Activated naive CD4-positive, alpha-beta T cell treated with anti-CD3 and anti-CD28 coated beads, Interleukin-2, amount 50 U/mL, for 24 hours (primary cell): Measurements from ENCODE around the gene MAP3K5.
A peak's percentile ranks its signal among the peaks of the same experiment; 100 is the strongest.
"Not testable (repeated sequence)": the region's sequence is repeated elsewhere in the genome, so short reads cannot be mapped to it uniquely, and the experiment has no call there.

Experiments used
- H3K27ac Mint-ChIP-seq: one replicate; pipeline ENCODE4 v1.8.0; 2021; ENCODE audit warnings: mild to moderate bottlenecking, mixed read lengths
- H3K27me3 Mint-ChIP-seq: one replicate; pipeline ENCODE4 v1.8.0; 2021; ENCODE audit warnings: mixed read lengths
- H3K36me3 Mint-ChIP-seq: one replicate; pipeline ENCODE4 v1.8.0; 2021; ENCODE audit warnings: mixed read lengths
- H3K4me1 Mint-ChIP-seq: one replicate; pipeline ENCODE4 v1.8.0; 2021; ENCODE audit warnings: mixed read lengths
- H3K4me3 Mint-ChIP-seq: one replicate; pipeline ENCODE4 v1.8.0; 2021; ENCODE audit warnings: mild to moderate bottlenecking, mixed read lengths
- H3K9me3 Mint-ChIP-seq: one replicate; pipeline ENCODE4 v1.8.0; 2021; ENCODE audit warnings: mixed read lengths

The MAP3K5 gene

GRCh38 chr6:136599329-136600011, 192.8 kb downstream of the MAP3K5 start:
- no peaks in the 10 kb centered on the region for H3K27me3 Mint-ChIP-seq
- no peak overlapping the region for H3K4me3 Mint-ChIP-seq
- no peak overlapping the region for H3K27ac Mint-ChIP-seq
- H3K4me1 Mint-ChIP-seq, result peaks cover 8% of the 10 kb centered on the region
- H3K9me3 Mint-ChIP-seq, result no peaks in the 10 kb centered on the region
- H3K36me3 Mint-ChIP-seq, result peaks cover 24% of the 10 kb centered on the region

GRCh38 chr6:136598048-136598447, 194.2 kb downstream of the MAP3K5 start:
- H3K27me3 Mint-ChIP-seq, result no peaks in the 10 kb centered on the region
- no peak overlapping the region for H3K27ac Mint-ChIP-seq
- H3K4me3 Mint-ChIP-seq, result no peak overlapping the region
- no peaks in the 10 kb centered on the region for H3K9me3 Mint-ChIP-seq
- H3K36me3 Mint-ChIP-seq, result peaks cover 25% of the 10 kb centered on the region
- peaks cover 22% of the 10 kb centered on the region for H3K4me1 Mint-ChIP-seq

GRCh38 chr6:136594671-136595070, 197.6 kb downstream of the MAP3K5 start:
- H3K4me3 Mint-ChIP-seq, result no peak overlapping the region
- H3K27ac Mint-ChIP-seq, result no peak overlapping the region
- H3K4me1 Mint-ChIP-seq, result peaks cover 22% of the 10 kb centered on the region
- no peaks in the 10 kb centered on the region for H3K9me3 Mint-ChIP-seq
- no peaks in the 10 kb centered on the region for H3K27me3 Mint-ChIP-seq
- peaks cover 36% of the 10 kb centered on the region for H3K36me3 Mint-ChIP-seq

GRCh38 chr6:136593748-136594490, 198.4 kb downstream of the MAP3K5 start:
- H3K27ac Mint-ChIP-seq, result peak overlapping the region; percentile 10
- peak overlapping the region; percentile 13 for H3K4me3 Mint-ChIP-seq
- H3K27me3 Mint-ChIP-seq, result no peaks in the 10 kb centered on the region
- no peaks in the 10 kb centered on the region for H3K9me3 Mint-ChIP-seq
- H3K36me3 Mint-ChIP-seq, result peaks cover 40% of the 10 kb centered on the region
- peaks cover 22% of the 10 kb centered on the region for H3K4me1 Mint-ChIP-seq

GRCh38 chr6:136592930-136593673, 199.2 kb downstream of the MAP3K5 start:
- Mint-ChIP-seq H3K27ac (peak overlapping the region; percentile 14), H3K27me3 (no peaks in the 10 kb centered on the region), H3K36me3 (peaks cover 45% of the 10 kb centered on the region), H3K4me3 (no peak overlapping the region), H3K9me3 (no peaks in the 10 kb centered on the region), H3K4me1 (peaks cover 22% of the 10 kb centered on the region)

- Mint-ChIP-seq H3K27me3 (no peaks in the 10 kb centered on the region), H3K4me1 (peaks cover 22% of the 10 kb centered on the region), H3K9me3 (no peaks in the 10 kb centered on the region), H3K4me3 (no peak overlapping the region), H3K36me3 (peaks cover 42% of the 10 kb centered on the region), H3K27ac (no peak overlapping the region)
These were observed 200.7 kb downstream of the MAP3K5 start for GRCh38 chr6:136591617-136592016.

- Mint-ChIP-seq H3K4me1 (peaks cover 22% of the 10 kb centered on the region), H3K36me3 (peaks cover 37% of the 10 kb centered on the region)
- not testable (repeated sequence) for H3K27me3 Mint-ChIP-seq, H3K9me3 Mint-ChIP-seq, H3K27ac Mint-ChIP-seq, H3K4me3 Mint-ChIP-seq
These were observed 201.4 kb downstream of the MAP3K5 start for GRCh38 chr6:136590846-136591245.

- Mint-ChIP-seq H3K4me1 (no peaks in the 10 kb centered on the region), H3K4me3 (no peak overlapping the region), H3K36me3 (peaks cover 35% of the 10 kb centered on the region), H3K27ac (no peak overlapping the region), H3K9me3 (no peaks in the 10 kb centered on the region), H3K27me3 (no peaks in the 10 kb centered on the region)
These were observed 204.8 kb downstream of the MAP3K5 start for GRCh38 chr6:136587527-136587926.

GRCh38 chr6:136586295-136586694, 206.0 kb downstream of the MAP3K5 start:
- Mint-ChIP-seq H3K4me3 (no peak overlapping the region), H3K27ac (no peak overlapping the region), H3K36me3 (peaks cover 32% of the 10 kb centered on the region), H3K27me3 (no peaks in the 10 kb centered on the region), H3K9me3 (no peaks in the 10 kb centered on the region), H3K4me1 (no peaks in the 10 kb centered on the region)

GRCh38 chr6:136585523-136585922, 206.8 kb downstream of the MAP3K5 start:
- not testable (repeated sequence) for H3K9me3 Mint-ChIP-seq, H3K4me3 Mint-ChIP-seq, H3K4me1 Mint-ChIP-seq, H3K27ac Mint-ChIP-seq, H3K27me3 Mint-ChIP-seq
- peaks cover 29% of the 10 kb centered on the region for H3K36me3 Mint-ChIP-seq

GRCh38 chr6:136584290-136584689, 208.0 kb downstream of the MAP3K5 start:
- H3K27me3 Mint-ChIP-seq, H3K9me3 Mint-ChIP-seq, H3K4me1 Mint-ChIP-seq, H3K4me3 Mint-ChIP-seq, H3K27ac Mint-ChIP-seq: not testable (repeated sequence)
- peaks cover 32% of the 10 kb centered on the region for H3K36me3 Mint-ChIP-seq

GRCh38 chr6:136582711-136583471, 209.4 kb downstream of the MAP3K5 start:
- peaks cover 31% of the 10 kb centered on the region for H3K36me3 Mint-ChIP-seq
- H3K4me1 Mint-ChIP-seq, result no peaks in the 10 kb centered on the region
- no peaks in the 10 kb centered on the region for H3K9me3 Mint-ChIP-seq
- H3K27ac Mint-ChIP-seq, result no peak overlapping the region
- H3K27me3 Mint-ChIP-seq, result no peaks in the 10 kb centered on the region
- H3K4me3 Mint-ChIP-seq, result no peak overlapping the region

- no peak overlapping the region for H3K27ac Mint-ChIP-seq
- no peak overlapping the region for H3K4me3 Mint-ChIP-seq
- no peaks in the 10 kb centered on the region for H3K27me3 Mint-ChIP-seq
- H3K36me3 Mint-ChIP-seq, result peaks cover 44% of the 10 kb centered on the region
- no peaks in the 10 kb centered on the region for H3K9me3 Mint-ChIP-seq
- no peaks in the 10 kb centered on the region for H3K4me1 Mint-ChIP-seq
These were observed 212.5 kb downstream of the MAP3K5 start for GRCh38 chr6:136579800-136580199.

- Mint-ChIP-seq H3K36me3 (peaks cover 53% of the 10 kb centered on the region), H3K27ac (no peak overlapping the region), H3K9me3 (no peaks in the 10 kb centered on the region), H3K4me1 (no peaks in the 10 kb centered on the region), H3K27me3 (no peaks in the 10 kb centered on the region), H3K4me3 (no peak overlapping the region)
These were observed 215.5 kb downstream of the MAP3K5 start for GRCh38 chr6:136576821-136577220.

GRCh38 chr6:136571496-136571895, 220.8 kb downstream of the MAP3K5 start:
- Mint-ChIP-seq H3K27ac (no peak overlapping the region), H3K36me3 (peaks cover 54% of the 10 kb centered on the region), H3K9me3 (no peaks in the 10 kb centered on the region), H3K27me3 (no peaks in the 10 kb centered on the region), H3K4me1 (no peaks in the 10 kb centered on the region), H3K4me3 (no peak overlapping the region)
